ENCODE measurements around the gene ZBTB24. TPM values are rescaled to one million over a fixed set of nuclear protein-coding genes. Genes with fewer than 3 reads are reported as not detected.

The ZBTB24 gene
- polyA plus RNA-seq, 3 donors = 1.4 to 2.9 (median 1.7) TPM

DNA sequence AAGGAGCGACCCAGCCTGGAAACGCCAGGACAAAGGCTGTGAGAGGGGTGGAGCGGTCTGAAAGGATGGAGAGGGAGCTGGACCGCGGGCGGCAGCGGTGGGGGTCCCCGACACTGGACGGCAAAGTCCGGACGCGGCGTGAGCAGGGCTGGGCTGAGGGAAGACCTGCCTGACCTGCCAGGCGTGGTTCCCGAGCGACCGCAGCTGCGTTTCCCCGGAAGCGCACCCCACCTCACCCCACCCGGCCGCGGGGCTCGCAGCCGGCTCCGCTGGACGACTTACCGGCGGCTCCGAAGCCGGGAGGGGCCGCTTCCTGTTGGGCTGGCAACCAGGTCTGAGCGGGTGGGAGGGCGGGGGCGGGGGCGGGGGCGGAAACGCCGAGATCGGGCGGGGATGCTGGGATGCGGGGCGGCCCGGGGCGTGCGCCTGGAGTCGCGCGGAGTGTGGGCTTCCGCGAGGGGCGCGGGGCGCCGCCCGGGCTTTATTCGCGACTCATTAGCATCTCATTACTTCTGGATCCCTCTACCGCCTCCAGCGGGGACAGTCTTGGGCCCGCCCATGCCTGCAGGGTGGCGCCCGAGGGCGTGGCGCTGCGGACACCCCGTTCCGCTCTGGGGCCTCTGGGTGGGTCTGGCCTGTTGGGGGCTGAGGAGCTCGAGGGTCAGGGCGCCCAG, 27.4 kb downstream of the ZBTB24 start, which contains the start of gene MICAL1:
MICAL1 (minus strand) TSS at position 336 of the 674 bp plus-strand sequence. CDS start 1,576 bp downstream, outside the sequence.
- 0% methylated on average over 46 to 70 of the region's 70 CpGs for WGBS, 3 donors

DNA sequence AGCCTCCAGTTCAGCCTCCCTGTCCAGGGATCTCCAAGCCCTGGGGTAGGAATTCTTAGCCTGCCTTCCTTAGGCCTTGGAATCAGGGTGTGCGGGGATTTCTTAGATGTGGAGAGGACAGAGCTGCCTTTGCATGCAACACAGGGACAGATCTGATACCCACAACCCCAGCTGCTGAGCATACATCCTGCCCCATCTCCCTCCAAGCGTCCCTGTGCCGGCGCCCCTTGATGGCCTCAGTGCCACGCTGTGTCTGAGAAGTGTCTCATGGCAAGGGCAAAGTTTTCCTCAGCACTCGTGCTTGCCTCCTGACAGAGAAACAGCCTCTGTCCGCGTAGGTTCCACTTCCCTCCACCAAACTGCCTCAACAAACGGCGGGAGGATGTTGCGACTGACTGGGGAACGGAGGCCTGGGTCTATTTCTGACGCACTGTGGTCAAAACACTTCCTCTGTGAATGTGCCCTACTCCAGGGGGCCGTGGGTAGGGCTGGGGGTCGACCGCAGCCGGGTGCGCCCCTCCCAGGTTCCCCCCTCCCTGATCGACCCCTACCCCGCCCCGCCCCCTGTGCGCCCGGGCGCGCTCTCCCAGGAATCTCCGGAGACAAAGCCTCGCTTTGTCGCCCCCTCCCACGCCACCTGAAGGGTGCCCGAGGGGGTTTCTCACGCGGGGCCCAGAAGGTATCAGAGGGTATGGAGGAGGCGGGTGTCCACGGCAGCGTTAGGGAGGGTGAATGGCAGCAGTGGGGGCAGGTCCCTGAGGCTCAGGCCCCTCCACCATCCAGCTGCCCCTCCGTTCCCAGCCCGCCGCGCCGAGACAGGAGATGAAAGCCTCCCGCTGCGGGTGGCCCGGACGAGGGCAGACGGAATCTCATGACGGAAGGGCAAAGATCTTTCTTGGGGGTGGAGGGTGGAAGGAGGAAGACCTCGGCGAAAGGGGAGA, 28.3 kb downstream of the ZBTB24 start:
- no peak overlapping the region for H3K27ac ChIP-seq (ENCODE audit: low read depth, low read length)
- WGBS, 3 donors = 5 to 18% (median 6%) methylated on average over 47 to 48 of the region's 48 CpGs

More for the DNA sequence above, 27.4 kb downstream of the ZBTB24 start, which contains the start of gene MICAL1:
- no peak within 1 kb of the TSS for H3K27ac ChIP-seq (ENCODE audit: low read depth, low read length)

DNA sequence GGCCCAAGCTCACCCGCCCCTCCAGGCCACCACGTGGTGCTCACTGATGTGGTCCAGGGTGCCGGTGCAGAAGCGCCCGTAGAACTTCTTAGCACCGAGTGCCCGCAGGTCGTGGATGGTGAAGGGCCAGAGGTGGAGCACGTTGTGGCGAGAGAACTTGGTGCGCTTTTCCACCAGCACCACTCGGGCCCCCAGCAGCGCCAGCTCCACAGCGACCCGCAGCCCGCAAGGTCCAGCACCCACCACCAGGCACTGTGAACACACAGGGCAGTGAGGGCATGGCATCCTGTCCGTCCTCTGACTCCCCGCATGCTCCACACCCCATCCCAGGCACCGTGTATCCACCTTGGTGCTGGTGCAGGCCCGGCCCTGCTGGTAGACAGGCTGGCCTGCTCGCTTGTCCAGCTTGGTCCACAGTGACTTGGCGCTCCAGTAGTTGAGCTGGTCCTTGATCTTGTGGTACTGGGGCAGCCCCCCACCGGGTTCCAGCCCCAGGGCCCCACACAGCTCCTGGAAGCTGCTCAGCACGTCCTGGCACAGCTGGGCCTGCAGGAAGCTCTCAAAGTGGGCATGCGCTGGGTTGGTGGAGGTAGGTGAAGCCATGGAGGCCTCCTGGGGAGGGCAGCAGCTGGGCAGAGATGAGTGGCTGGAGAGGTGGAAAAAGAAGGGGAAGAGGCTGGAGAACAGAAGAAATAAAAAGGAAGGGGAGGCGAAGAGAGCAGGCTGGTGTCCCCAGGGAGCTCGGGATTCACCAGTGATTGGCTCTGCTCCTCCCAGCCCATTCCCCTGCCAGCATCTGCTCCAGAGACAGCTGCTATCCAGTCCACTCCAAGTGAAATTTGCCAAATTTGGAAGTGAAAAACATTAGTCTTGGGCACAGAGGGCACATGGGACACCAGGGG, 29.2 kb downstream of the ZBTB24 start:
- no peak overlapping the region for H3K27ac ChIP-seq (ENCODE audit: low read depth, low read length)
- 88 to 91% (median 89%) methylated on average over 26 to 27 of the region's 27 CpGs for WGBS, 3 donors

DNA sequence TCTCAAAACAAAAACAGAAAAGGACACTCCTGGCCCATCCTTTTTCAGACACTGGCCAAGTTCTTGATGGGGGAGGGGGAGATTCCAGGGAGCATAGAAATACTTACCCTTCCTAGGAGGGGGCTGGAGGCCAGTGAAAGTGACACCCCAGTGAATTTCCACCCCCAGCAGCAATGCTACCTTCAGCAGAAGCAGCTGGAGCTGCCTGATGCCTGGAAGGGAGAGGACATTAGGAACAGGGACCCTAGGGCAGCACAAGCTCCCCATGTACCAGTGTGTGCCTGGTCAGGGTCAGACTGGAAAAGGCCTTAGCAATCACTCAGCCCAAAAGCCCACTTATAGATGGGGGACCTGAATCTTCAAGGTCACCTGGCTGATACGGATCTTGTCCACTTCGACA, 29.9 kb downstream of the ZBTB24 start:
- 83 to 93% (median 87%) methylated on average over 2 of the region's 2 CpGs for WGBS, 3 donors

DNA sequence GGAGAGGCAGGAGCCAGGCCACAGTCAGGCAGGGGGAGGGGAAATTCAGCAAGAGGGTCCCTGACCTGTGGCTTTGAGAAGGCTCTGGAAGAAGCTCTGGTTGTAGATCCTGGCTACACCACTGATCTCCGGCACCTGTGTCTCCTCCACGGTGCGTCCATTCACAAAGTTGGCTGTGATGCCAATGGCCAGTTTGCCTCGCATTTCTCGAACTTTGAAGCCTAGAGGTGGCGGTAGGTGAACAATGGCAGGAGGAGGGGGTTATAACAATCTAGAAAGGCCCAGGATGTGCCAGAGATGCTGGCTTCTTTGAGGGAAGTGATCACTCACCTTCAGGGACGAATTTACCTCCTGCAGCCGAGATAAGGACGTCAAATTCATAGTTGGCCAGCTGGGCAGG, 30.8 kb downstream of the ZBTB24 start:
- no peak overlapping the region for H3K27ac ChIP-seq (ENCODE audit: low read depth, low read length)
- 79 to 94% (median 92%) methylated on average over 9 of the region's 9 CpGs for WGBS, 3 donors

More for the DNA sequence above, 29.9 kb downstream of the ZBTB24 start:
- no peak overlapping the region for H3K27ac ChIP-seq (ENCODE audit: low read depth, low read length)

DNA sequence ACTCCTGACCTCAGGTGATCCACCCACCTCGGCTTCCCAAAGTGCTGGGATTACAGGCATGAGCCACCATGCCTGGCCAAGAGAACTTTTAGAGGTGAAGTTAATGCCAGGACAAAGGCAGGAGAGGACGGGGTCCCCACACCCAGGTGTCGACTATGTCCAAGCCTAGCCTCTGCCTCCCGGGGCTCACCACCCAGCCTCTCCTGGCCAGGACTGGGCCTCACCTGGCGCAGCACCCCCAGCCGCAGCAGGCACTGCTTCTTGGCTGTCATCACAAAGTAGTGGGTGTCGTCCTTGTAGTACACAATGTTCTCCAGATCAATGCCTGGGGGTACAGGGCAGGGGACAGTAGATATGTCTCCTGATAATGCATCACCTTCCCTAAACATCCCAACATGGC, 31.6 kb downstream of the ZBTB24 start:
- no peak overlapping the region for H3K27ac ChIP-seq (ENCODE audit: low read depth, low read length)
- 93 to 98% (median 97%) methylated on average over 7 of the region's 7 CpGs for WGBS, 3 donors

DNA sequence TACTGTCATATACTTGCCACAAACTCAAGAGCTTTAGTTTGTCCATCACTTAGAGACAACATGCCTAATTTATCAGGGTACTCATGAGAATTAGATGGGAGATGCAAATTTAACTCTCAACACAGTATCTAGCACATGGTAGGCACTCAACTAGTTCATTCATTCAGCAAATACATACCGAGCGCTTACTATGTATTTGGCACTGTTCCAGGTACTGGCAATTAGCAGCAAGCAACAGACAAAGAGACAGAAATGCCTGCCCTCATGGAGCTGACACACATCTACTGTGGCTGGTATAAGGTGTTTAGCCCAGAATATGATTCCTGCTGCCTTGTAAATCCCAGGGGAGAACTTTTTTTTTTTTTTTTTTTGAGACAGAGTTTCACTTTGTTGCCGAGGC, 32.2 kb downstream of the ZBTB24 start:
- H3K27ac ChIP-seq (ENCODE audit: low read depth, low read length) = no peak overlapping the region
- WGBS, 3 donors = 78 to 83% (median 82%) methylated on average over 3 of the region's 3 CpGs

DNA sequence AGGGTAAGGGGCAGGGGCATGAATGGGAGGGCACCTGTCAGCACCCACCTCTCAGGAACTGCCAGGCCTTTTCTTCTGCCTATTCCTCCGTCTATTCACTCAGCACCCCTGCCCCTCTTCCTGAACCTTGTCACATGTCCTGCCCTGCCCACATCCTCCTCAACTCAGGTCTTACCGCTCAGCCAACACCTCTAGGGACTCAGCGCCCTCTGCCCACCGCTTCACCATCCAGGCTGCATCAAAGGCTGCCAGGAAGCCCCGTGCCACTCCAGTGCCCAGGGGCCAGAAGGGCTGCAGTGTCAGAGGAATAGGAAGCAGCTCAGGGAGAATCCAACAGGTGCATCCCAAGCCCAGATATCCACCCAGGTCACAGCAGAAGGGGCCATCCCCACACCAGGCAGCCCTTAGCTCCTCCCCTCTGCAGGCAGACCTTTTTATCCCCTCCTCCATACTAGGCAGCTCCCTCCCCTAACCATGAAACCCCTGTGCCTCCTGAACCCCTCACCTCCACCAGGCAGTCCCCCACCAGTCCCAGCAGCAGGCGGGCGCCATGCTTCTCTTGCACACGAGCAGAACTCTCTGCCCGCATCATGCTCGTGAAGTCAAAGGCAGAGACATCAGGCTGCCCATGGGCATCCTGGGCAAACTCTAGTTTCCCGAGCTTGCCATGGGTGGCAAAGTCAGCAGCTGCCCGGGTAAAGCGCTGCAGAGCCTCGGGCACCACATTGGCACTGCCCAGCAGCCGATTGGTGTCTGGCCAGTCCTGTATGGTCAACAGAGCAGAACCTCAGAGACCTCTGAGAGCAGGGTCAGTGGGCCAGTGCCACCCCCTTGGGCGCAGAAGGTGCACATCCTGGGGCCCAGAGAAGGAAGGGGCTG, 33.0 kb downstream of the ZBTB24 start:
- WGBS, 3 donors = 79 to 83% (median 80%) methylated on average over 16 of the region's 16 CpGs
- no peak overlapping the region for H3K27ac ChIP-seq (ENCODE audit: low read depth, low read length)

DNA sequence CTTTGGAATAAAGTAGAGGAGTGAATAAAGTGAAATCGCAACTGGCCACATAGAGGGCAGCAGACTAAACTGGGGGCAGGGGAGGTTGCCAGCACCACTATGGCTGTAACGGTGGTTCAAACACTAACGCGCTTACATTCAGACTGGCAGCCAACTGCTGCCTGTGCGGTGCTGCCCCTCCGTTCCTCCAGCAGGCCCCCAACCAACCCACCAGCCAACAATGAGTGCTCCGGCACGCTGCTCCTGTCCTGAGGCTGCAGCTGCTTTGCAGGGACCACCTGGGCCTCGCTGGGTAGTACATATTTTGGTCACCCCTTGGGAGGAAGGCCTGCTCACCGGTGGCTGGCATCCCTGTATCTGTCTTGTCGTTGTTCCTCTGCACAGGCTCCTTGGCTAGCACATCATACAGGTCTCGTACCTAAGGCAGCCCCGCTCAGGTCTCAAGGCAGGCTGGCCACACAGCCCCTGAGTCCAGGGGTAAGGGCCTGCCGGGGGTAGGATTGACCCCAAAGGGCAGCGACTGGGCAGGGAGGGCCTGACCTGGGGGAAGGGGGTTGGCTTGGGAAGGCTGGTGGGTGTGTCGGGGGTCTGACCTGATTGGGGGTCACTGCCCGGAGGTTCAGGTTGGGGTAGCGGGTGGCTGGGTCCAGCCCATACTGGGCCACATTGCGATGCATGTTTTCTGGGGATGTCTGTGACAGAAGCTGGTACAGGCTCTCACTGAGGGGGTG, 33.8 kb downstream of the ZBTB24 start:
- no peak overlapping the region for H3K27ac ChIP-seq (ENCODE audit: low read depth, low read length)
- WGBS, 3 donors = 73 to 88% (median 84%) methylated on average over 19 of the region's 19 CpGs

DNA sequence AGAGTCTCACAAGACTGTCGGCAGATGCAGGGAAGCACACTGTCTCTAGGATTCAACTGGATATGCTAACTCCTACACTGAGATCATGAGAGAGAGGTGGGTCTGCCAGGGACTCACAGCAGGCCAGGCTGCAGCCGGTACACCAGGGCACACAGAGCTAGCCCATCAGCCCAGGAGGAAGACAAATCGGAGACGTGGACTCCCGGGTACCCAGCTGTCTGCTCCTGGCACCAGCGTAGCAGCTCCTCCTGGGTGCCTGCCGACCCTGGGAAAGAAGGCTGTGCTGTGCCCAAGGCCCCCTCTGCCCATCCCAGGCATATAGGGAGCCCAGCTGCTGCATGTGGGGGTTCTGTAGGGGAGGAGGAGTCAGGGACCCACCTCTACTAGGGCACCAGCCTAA, 34.4 kb downstream of the ZBTB24 start:
- H3K27ac ChIP-seq (ENCODE audit: low read depth, low read length) = no peak overlapping the region

DNA sequence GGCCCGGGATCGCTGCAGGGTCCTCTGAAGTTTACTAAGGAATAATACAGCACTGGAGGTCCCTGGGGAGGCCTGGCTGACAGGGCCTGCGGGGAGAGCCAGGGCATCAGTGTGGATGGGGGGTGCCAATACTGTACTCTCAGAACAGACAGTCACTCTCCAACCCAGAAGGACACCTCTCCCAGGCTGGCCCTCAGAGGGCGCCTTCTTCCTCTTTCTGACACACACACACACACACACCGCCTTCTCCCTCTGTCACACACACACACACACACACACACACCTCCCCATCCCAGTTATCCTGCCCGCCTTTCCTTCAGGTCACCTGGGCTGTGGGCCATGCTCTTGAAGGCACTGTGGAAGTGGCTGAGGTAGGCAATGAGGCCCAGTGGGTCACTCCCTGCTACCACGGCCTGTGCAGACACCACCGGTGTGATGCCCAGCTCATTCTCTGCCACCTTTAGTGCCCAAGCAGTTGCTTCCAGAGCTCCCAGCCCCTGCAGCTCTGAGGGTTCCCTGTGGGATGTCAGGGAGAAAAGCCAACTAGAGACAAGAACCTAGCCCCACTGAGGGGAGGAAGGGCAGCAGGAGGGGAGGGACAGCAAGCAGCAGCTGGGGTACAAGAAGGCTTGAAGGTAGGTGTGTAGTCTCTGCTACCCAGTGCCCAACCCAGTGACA, 35.0 kb downstream of the ZBTB24 start:
- WGBS, 3 donors = 73 to 82% (median 82%) methylated on average over 8 of the region's 8 CpGs
- no peak overlapping the region for H3K27ac ChIP-seq (ENCODE audit: low read depth, low read length)

More for the DNA sequence above, 34.4 kb downstream of the ZBTB24 start:
- WGBS, 3 donors = 65 to 87% (median 79%) methylated on average over 7 of the region's 7 CpGs

DNA sequence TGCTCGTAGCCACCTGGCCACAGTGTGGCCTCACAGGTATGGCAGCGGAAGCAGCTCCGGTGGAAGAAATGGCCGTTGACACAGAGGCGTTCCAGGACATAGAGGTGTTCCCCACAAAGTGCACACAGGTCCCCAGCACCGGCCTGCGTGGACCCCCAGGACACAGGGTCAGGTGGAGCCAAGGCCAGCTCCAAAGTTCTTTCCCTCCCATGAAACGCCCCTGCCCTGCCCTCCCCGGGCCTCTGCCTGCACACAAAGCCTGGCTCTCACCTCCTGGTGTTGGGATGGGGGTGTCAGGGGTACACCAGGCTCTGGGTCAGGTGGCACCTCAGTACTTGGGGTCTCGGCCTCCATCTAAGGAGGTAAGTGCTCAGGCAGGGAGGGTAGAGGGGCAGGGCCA, 35.9 kb downstream of the ZBTB24 start:
- no peak overlapping the region for H3K27ac ChIP-seq (ENCODE audit: low read depth, low read length)
- WGBS, 3 donors = 83 to 94% (median 89%) methylated on average over 10 of the region's 10 CpGs

DNA sequence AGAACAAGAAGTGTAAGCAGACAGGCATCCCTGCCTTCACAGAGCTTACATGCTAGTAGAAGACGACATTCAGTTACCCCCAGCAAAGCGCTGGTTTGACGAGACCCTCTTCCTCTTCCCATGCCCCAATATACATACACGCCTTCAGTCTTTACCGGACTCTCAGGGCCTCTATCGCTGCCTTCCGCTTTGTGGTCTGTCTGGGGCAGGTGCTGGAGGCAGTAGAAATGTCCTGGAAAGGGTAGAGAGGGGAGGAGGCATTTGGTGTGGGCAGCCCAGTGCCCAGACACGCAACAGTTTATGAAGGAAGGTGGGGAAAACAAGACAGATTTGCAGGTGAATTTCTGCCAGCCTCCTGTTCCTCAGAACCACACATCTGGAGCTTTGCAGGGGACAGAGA, 36.5 kb downstream of the ZBTB24 start:
- WGBS, 3 donors = 83 to 91% (median 83%) methylated on average over 8 of the region's 8 CpGs

DNA sequence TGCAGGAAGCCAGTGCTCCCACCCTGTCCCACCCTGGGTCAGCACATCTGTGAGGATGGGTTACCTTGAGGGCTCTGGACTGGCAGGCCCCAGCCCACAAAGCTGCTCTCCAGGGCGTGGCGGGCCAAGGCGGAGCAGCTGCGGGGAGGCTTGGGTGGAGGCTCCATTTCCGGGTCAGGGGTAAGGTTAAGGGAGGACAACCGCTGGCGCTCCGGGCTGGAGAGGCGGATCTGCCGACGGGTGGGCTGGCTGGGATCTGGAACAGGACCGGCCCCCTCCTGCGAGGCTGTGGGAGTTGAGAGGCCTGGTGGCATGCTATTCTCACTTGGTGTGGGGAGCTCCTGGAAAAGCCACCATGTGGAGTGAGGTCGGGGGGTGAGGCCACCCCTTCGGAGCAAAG, 36.9 kb downstream of the ZBTB24 start:
- 88 to 93% (median 92%) methylated on average over 15 of the region's 15 CpGs for WGBS, 3 donors

More for the DNA sequence above, 36.5 kb downstream of the ZBTB24 start:
- H3K27ac ChIP-seq (ENCODE audit: low read depth, low read length) = no peak overlapping the region

DNA sequence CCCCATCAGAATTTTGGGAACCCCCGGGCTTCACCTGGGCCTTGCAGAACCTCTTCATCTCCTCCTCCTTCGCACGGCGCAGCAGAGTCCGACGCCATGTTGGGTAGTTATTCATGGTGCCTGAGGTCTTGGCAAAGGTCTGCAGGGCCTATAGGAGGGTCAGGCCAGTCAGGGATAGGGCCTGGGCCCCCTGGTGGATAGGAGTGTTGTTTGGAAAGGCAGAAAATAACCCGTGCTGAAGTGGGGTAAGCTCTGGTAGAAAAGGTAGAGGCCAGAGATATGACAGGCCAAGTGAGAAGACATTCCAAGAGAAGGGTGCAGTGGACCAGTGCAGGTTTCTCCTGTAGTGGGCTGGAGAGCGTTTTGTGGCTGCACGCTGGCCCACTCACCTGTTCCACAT, 37.6 kb downstream of the ZBTB24 start:
- 86 to 91% (median 90%) methylated on average over 9 of the region's 9 CpGs for WGBS, 3 donors
- no peak overlapping the region for H3K27ac ChIP-seq (ENCODE audit: low read depth, low read length)

More for the DNA sequence above, 36.9 kb downstream of the ZBTB24 start:
- H3K27ac ChIP-seq (ENCODE audit: low read depth, low read length) = no peak overlapping the region

DNA sequence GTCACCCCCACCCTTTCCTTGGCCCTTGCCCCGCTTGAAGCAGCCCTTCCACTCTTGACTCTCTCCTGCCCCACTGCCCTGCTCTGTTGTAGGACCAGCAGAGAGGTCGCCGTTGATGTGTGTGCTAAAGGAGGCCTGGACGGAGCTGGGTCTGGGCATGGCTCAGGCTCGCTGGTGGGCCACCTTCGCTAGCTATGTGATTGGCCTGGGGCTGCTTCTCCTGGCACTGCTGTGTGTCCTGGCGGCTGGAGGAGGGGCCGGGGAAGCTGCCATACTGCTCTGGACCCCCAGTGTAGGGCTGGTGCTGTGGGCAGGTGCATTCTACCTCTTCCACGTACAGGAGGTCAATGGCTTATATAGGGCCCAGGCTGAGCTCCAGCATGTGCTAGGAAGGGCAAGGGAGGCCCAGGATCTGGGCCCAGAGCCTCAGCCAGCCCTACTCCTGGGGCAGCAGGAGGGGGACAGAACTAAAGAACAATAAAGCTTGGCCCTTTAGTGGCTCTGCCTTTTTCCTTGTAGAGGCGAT, 39.5 kb downstream of the ZBTB24 start:
- WGBS, 3 donors = 95 to 98% (median 96%) methylated on average over 10 of the region's 10 CpGs
- H3K27ac ChIP-seq (ENCODE audit: low read depth, low read length) = no peak overlapping the region
